ENCODE measurements around the gene SOX12.

Gene SOX12

GRCh38 chr20:325045-325888, at the start of gene SOX12:
Gene SOX12 (plus strand): TSS chr20:325552. CDS start chr20:325925, 373 bp downstream.
- peak within 1 kb of the TSS; percentile 83 for H3K4me3 ChIP-seq (replicated peaks; ENCODE audit: low read depth, low read length)
- TF ChIP-seq, protein P1, sequence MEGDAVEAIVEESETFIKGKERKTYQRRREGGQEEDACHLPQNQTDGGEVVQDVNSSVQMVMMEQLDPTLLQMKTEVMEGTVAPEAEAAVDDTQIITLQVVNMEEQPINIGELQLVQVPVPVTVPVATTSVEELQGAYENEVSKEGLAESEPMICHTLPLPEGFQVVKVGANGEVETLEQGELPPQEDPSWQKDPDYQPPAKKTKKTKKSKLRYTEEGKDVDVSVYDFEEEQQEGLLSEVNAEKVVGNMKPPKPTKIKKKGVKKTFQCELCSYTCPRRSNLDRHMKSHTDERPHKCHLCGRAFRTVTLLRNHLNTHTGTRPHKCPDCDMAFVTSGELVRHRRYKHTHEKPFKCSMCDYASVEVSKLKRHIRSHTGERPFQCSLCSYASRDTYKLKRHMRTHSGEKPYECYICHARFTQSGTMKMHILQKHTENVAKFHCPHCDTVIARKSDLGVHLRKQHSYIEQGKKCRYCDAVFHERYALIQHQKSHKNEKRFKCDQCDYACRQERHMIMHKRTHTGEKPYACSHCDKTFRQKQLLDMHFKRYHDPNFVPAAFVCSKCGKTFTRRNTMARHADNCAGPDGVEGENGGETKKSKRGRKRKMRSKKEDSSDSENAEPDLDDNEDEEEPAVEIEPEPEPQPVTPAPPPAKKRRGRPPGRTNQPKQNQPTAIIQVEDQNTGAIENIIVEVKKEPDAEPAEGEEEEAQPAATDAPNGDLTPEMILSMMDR (IDR thresholded peaks at IDR 0.05; ENCODE audit: low read length, missing control alignments): no peak
- DNase-seq (ENCODE audit: low read depth): peak; percentile 92

DNA sequence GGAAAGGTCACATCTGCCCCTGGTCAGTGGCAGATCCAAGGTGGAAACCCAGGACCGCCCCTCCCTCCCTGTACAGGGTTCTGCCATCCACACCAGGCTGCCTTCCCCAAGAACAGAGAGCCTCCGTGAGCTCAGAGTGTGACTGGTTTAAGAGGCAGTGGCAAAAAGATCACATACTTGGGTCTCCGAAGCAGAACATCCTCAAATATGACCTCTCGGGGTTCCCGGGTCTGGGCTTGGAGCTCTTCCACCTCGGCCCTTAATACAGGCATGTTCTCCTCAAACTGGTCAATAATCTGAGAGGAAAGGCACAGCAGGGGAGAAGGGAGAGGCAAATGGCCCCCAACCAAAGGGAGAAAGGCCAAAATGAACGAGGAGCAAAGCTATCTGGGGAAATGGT, 49.6 kb upstream of the SOX12 start:
- no peak overlapping the region for H3K4me3 ChIP-seq (replicated peaks; ENCODE audit: low read depth, low read length)
- DNase-seq (ENCODE audit: low read depth): no peak
- TF ChIP-seq, protein P1 (IDR thresholded peaks at IDR 0.05; ENCODE audit: low read length, missing control alignments): no peak

DNA sequence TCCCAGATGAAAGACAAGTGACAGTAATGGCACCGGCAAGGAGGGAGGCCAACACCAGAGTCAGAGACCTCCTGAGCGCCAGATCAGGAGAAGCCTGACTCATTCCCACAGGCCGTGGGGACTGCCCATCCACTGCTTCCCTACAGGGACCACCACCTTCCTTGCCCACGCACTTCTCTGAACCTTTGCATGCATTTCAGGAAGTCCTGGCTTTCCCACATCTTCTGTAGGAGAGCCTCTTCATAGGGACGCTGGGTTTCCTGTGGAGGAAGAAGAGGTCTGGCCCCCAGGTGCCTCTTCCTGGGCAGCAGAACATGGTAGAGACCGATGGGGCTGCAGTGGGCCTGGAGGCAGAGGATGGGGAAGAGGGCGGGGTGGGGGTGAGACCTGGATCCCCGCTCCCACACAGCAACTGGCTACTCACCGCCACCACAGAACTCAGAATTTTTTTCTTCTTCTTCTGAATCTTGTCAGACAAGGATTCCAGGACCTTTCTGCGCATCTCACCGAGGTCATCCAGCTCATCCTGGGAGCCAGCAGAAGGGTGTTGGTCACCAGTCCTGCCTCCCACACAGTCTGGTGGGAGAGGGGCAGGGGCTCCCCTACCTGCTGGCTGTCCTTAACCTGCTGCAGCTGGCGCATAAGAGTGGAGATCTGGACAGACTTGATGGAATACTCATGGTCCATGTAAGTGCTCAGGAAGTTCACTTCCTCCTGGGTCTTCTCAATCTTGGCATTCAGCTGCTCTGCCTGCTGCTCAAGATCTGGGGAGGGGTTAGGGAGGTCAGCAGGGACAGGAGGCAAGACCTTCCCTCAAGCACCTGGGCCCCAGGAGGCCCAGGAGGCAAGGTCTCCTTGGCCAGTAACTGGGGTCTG, 48.5 kb upstream of the SOX12 start:
- TF ChIP-seq, protein P1 (IDR thresholded peaks at IDR 0.05; ENCODE audit: low read length, missing control alignments): no peak
- no peak for DNase-seq (ENCODE audit: low read depth)
- H3K4me3 ChIP-seq (replicated peaks; ENCODE audit: low read depth, low read length): no peak overlapping the region

DNA sequence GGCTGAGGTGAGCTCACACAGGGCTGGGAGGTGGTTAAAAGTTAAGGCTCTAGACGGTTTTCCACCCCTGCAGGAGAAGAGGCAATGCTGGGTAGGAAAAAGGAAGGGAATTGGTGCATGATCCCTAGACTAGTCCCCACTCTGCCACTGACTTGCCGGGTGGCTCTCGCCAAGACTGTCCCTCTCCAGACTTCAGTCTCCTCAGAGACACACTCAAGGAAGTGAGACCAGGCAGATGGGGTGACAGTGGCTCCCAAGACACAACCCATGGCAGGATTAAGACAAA, 47.9 kb upstream of the SOX12 start:
- no peak overlapping the region for H3K4me3 ChIP-seq (replicated peaks; ENCODE audit: low read depth, low read length)
- DNase-seq (ENCODE audit: low read depth): no peak
- TF ChIP-seq, protein P1 (IDR thresholded peaks at IDR 0.05; ENCODE audit: low read length, missing control alignments): no peak

GRCh38 chr20:278181-278580, 47.2 kb upstream of the SOX12 start:
- TF ChIP-seq, protein P1 (IDR thresholded peaks at IDR 0.05; ENCODE audit: low read length, missing control alignments): no peak
- H3K4me3 ChIP-seq (replicated peaks; ENCODE audit: low read depth, low read length): no peak overlapping the region
- DNase-seq (ENCODE audit: low read depth): no peak

DNA sequence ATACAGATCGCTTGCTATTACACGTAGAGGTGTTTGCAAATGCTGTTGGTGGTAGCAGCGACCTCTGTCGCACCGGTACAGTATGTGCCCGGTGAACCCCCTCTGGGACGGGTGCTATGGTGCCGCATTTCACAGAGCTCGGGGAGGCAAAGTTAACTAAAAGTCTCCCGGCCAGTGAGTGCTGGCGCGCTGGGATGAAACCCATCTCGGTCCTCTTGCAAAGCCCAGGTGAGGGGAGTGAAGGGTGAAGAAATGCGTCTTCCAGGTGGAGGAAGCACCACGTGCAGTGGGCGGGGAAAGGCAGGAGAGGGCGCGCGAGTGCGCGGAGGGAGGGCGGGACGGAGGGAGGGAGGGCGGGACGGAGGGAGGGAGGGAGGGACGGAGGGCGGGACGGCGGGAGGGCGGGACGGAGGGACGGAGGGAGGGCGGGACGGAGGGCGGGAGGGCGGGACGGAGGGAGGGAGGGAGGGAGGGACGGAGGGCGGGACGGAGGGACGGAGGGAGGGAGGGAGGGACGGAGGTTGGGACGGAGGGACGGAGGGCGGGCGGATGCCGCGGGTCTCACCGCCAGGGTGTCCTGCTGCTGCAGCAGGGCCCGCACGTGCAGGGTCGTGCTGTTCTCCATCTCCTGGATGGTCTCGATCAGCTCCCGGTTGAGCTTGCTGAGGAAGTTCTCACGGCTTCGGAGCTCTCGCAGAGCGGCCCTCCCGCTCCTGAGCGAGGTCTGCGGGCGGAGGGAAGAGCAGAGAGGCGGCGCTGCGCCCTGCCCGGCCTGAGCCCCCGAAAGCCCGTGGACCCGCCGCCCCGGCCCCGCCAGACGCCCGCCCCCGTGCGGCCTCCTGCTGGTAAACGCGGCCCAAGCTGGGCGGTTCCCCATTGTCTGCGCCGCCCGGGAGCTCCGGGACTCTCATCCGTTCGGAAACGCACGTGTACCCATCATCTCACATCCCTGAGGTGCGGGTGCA, 46.5 kb upstream of the SOX12 start:
- H3K4me3 ChIP-seq (replicated peaks; ENCODE audit: low read depth, low read length): peak overlapping the region; percentile 33
- TF ChIP-seq, protein P1 (IDR thresholded peaks at IDR 0.05; ENCODE audit: low read length, missing control alignments): no peak

More for the DNA sequence above, 46.5 kb upstream of the SOX12 start:
- peak; percentile 54 for DNase-seq (ENCODE audit: low read depth)

All from fibroblast of pulmonary artery (primary cell).